NCI-H2107 treated with DMSO at 0.1 percent for 48 hours (cell line): ENCODE results near the gene PDLIM3.
"Not testable (repeated sequence)": the region's sequence is repeated elsewhere in the genome, so short reads cannot be mapped to it uniquely, and the experiment has no call there.

Experiments
- DNase-seq: peaks from one replicate; lab custom pipeline; 2025; ENCODE audit not compliant: unreplicated experiment; lab: John Stamatoyannopoulos, UW

PDLIM3 gene

DNA sequence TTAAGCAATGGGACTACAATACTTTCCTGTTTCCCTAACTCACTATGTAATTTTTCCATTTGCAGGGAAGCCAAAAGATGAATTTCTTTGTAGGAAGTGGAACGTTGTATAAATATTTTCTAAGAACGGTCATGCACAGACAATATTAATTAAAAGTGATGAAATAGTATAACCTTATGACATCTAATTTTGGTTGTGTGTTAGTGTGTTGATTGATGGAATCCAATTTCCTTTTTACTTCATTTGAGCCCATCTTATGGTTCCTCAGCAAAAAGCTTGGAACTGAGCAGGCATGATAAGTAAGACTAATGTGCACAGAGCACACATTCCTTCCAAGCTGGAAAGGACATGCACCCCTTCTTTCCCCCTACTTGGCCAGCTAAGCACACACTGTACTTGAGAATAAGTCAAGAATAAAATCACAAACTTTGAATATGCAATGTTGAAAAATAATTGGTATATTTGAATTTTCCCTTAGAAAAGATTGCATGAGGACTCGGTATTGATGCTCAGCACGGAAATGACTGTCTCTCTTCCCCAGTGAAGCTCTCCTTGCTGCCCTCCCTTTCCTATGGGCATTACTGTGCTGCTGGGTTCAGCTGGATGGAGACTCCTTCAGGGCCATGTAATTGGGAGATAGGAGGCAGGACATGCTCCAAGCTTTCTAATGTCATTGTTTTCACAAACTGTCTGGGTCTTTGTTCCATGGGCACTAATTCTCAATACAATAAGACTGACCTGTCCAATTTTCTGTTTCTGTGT, 19.2 kb upstream of the PDLIM3 start:
- no peak for DNase-seq

DNA sequence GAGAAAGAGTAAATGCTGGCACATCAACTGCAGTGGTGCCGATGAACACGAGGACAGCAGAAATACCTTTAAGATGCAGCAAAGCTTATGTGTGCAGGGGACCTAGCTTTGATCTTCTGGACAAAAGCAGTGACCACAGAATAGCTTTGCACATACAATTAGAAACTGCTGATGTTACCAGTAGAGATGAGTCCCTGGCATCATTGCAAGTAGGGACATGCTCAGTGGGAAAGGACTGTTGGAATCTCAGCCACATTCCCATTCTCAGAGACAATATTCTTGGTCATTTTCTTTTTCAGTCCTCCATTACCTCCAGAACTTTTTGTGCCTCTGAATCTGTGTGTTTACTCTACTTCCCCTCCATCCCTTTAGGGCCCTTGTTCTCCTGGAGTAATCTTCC, 16.9 kb upstream of the PDLIM3 start:
- no peak for DNase-seq

DNA sequence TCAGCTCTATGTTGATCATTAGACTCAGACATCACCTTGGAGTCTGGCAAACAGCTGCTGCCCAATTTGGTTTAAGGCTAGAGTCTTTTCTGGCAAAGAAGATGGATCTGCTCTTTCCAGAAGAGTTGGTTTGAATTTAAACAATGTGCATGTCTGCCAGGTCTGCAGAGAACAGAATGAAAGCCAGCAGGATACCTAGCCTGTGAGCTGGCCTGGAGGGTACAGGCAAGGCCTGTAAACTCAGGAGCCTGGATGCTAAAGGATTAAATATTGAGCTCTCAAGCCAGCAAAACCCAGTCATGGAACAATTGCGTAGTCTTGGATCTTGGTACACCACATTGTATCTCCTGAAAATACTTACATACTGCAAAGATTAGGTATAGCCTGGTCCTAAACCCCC, 15.6 kb upstream of the PDLIM3 start:
- no peak for DNase-seq

DNA sequence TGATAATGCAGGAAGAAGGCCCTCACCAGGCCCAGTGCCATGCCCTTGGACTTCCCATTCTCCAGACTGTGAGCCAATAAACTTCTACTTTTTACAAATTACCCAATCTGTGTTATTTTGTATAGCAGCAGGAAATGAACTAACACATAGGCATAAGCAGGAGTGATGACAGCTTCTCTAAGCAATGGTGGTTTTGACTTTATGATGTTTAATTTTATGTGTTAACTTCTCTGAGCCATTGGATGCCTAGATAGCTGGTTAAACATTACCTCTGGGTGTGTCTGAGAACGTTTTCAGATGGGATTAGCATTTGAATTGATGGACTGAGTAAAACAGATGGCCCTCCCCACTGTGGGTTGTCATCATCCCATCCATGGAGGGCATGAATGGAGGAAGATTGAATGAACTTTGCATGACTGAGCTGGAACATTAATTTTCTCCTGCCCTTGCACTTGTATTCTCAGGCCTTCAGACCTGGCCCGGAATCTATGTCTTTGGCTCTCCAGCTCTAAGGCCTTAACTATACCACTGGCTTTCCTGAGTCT, 13.9 kb upstream of the PDLIM3 start:
- DNase-seq = no peak

DNA sequence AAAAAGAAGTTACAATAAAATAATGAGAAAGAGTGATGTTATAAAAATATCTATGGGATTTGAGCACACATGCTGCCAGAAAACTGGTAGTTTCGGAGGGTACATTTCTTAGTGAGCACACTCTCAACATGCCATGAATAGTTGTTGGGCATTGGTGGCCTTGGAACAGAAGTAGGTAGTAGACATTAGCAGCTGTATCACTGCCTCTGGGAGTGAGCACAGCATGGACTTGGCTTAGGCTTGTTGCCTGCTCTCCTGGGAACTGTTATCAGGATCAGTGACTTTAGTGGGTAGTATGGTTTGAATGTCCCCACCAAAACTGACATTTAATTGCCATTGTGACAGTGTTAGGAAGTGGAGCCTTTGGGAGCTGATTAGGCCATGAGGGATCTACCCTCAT, 13.3 kb upstream of the PDLIM3 start:
- DNase-seq = no peak

DNA sequence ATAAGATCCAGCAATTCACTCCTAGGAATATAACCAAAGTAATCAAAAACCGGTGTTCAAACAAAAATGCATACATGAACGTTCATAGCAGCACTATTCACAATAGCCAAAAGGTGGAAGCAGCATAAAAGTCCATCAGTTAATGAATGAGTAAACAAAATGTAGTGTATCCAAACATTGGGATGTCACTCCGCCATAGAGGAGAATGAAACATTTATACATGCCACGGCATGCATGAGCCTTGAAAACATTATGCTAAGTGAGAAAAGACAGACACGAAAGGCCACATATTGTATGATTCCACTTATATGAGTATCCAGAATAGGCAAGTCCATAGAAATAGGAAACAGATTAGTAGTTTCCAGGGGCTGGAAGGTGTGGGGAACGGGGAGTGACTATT, 11.0 kb upstream of the PDLIM3 start:
- DNase-seq = no peak

DNA sequence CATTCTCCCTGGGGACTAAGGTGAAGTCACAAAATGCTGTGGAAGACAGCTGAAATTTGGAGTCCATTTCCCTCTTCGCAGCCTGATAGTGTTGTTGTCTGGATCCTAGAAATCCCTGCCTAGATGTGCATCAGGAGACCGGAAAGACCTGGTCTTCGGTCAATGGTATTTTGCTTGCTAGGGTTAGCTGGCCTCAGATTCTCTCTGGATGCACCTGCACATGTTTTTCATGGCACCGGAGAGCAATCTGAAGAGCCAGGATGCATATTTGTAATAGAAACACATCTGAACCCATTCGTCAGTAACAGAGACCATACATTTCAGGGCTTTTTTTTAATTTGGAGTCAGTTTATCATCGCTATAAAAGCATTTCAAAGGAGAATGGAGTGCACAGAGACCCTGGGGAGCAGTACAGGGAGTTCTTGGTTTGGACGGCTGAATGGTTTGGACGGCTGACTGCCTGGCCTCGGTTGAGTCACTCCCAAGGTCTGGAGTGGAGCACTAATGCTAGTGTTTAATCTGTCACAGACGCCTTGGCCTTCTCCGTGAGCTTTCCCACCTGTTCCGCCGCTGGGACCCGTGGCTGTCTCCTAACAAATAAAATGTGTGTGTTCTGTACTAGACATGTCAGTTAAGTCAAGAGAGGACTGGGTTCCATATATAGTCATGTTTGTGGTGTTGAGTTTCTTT, 7.5 kb upstream of the PDLIM3 start:
- no peak for DNase-seq

DNA sequence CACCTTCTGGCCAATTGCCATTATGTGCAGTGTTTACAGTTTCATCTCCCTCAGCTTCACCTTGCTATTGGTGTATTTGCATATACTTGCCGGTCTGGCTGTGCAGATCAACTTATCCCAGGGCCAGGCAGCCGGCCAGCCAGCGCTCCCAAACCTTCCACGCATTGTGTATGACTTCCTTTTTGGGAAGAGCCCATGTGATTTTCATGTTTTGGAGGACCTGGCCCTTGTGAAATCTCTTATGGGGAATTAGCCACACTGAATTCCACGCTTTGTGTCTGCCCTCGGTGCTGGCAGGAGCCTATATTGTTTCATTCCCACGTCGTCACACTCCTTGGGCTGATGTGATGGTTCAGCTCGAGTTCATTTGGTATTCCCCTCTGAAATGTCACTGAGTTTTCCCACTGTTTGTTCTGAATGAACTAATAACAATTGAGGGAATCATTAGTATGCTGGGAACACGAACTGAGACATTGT, 6.0 kb upstream of the PDLIM3 start:
- no peak for DNase-seq

DNA sequence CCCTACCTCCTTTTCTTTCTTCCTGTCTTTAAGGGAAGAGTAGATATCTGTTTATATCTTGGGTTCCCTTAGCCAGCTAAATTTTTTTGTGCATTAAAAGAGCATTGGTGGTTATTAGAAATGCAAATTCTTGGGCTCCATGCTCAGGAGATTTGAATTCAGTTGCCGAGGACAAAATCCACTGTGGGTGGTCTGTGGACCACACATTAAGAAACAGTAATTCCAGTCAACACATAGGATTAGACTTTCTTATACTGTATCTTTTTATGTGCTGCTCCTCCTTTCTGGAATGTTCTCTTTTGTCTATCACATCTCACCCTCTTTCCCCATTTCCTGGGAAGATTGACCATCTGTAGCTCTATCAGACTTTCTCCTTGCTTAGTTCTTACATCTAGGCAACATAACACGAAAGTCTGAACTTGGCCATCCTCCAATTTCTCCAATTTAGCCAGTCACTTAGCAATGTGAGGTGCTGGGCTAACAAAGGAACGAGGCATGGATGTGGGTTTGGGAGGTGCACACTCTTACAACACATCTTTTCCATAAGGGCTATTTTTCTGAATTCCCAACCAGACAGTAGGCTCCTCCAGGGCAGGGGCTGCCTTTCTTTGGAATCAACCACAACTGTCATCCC, 5.3 kb upstream of the PDLIM3 start:
- no peak for DNase-seq

DNA sequence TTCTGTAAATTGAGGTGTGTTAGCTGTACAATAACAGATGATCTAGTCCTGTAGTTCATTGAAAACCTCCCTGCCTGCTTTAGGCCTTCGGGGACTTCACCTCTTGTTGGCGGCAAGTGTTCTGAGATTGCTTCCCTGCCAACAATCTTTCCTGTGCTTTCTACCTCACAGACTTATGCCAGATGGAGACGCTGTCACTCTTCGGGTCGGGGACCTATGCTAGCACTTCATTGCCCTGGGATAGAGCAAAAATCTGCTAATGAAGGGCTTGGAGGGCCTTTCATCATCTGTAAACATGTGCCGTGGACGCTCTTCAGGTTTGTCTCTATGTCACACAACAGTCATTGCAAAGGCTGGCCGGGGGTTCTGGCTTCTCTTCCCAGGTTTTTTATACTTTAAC, 4.7 kb upstream of the PDLIM3 start:
- no peak for DNase-seq

DNA sequence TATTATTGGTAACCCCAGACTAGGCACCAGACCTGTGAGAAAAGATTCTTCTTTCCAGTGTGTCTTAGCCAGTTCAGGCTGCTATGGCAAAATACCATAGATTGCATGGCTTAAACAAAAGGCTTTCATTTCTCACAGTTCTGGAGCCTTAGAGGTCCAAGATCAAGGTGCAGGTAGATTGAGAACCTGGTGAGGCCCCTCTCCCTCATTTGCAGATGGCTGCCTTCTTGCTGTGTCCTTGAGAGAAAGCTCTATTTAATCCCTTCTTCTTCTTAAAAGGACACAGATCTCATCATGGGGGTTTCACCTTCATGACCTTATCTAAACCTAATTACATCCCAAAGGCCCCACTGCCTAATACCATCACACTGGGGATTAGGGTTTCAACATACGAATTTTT, 3.5 kb upstream of the PDLIM3 start:
- no peak for DNase-seq

DNA sequence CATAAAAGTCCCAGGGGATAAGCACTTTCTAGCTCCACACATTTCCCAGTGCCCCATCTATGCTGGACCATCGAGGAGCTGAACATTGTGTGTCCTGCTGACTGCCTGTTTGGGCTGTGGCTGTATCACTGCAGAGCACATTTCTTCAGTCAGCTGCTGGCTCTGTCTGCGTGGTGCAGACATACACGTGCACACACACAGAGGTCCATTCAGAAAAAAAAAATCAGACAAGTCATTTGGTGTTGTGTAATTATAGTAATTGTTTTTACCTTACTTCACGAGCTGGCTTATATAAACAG, 1.1 kb upstream of the PDLIM3 start:
- DNase-seq = no peak

DNA sequence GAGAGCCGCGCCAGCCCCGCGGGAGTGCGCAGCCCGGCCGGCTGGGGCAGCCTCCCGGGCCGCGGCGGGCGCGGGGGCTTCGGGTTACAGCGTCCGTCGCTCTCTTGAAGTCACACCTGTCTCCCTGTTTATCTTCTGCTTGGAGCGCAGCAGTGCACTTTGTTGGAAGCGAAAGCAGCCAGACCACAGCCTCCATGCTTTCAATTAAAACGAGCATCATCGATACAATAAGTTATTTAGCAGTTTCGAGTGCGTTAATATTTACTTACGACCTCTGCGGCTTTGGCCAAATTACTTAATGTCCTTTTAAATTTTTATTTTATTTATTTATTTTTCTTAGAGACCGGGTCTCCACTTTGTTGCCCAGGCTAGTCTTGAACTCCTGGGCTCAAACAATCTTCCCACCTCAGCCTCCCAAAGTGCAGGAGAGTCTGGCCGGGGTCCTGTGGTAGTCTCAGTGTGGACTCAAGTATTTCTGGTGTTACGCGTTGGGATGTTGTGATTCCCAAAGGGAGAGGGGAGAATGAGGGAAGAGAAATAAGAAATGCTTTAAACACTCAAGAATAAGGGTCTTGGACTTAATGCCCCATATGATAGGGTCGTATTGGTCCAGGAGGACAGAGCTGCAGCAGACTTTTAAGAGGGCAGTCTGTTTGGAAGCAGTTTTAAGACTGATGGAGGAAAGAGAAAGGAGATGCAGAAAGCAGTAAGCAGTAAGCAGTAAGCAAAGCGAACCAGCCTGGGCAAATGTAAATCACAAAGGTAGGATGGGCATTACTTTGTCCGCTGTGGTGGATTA, 504 bp upstream of the PDLIM3 start:
- peak; percentile 41 for DNase-seq

DNA sequence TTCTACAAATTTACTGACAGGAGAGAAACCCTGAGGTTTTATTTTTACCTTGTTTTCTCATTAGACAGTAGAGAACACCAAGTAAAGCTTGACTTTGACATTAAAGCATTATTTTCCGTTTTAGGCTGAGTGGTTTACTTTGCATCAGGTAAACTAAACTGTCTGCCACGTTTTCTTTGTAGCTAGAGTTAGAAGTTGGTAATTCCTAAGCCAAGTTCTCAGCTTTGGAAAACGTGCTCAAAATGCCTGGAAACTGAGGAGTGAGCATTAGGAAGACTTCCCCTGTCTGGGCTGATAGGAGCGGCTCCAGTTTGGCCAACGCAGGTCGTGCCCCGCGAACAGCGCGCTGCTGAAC, 819 bp downstream of the PDLIM3 start:
- no peak for DNase-seq

DNA sequence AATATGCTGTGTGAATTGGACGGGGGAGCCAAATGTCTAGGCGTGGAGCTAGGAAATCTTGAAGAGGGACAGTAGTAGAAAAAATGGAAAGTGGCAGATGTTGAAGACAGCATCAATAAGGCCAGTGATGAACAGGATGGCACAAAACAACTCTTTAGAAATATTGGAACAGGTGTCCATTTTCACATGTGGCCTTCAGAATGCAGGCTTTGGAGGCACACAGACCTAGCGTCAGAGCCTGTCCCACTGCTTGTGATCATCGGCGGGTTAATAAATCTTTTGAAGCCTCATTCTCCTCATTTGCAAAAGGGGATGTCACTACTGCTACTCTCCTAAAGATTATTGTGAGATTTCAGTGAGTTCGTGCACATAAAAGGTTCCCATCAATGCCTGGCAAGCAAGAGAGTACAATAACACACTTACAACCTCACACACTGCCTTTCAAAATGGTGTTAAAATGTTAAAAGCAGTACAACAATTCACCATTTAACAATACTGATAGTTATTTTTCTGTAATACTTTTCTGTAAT, 2.4 kb downstream of the PDLIM3 start:
- DNase-seq = no peak

DNA sequence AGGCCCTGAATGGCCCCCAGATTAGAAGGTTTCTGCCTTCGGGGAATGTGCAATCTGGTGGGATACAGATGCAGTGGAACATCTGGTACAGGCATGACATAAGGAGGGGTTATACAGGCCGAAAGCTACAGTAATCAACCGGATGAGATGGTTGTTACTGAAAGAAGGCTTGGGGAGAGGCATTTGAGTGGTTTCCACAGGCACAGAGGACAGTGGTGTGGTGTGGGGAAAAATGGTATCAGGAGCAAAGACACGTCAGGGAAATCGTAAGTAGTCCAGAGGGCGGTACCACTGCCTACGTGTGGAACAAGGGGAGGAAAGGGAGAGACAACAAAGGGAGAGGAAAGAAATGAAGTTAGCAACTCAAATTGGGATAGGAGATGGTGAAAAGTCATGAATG, 3.0 kb downstream of the PDLIM3 start:
- DNase-seq = no peak

DNA sequence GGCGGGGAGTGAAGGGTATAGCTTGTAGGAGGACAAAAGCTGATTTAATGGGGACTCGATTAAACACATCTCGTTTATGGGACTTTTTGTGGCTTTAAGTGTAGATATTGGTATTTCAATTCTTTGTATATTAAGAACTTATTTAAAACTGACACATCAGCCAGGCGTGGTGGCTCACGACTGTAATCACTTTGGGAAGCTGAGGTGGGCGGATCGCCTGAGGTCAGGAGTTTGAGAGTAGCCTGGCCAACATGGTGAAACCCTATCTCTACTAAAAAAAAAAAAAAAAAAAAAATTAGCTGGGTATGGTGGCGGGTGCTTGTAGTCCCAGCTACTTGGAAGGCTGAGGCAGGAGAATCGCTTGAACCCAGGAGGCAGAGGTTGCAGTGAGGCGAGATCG, 3.7 kb downstream of the PDLIM3 start:
- DNase-seq = not testable (repeated sequence)

DNA sequence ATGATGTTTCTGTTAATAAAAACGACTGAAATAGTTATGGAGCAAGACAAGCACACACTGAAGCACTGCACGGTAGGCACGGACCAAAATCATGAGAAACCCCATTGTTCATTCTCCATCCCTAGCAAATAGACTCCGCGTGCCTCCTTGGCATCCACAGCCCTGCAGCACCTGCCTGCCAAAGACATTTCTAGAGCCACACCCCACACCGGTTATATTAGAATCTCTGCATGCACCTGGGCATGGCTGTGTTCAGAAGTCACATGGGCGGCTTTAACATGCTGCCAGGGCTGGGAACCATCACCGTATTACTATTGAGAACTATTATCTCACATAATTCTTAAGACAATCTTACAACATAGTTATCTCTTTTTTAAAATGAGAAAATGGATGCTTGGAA, 5.9 kb downstream of the PDLIM3 start:
- peak; percentile 32 for DNase-seq

DNA sequence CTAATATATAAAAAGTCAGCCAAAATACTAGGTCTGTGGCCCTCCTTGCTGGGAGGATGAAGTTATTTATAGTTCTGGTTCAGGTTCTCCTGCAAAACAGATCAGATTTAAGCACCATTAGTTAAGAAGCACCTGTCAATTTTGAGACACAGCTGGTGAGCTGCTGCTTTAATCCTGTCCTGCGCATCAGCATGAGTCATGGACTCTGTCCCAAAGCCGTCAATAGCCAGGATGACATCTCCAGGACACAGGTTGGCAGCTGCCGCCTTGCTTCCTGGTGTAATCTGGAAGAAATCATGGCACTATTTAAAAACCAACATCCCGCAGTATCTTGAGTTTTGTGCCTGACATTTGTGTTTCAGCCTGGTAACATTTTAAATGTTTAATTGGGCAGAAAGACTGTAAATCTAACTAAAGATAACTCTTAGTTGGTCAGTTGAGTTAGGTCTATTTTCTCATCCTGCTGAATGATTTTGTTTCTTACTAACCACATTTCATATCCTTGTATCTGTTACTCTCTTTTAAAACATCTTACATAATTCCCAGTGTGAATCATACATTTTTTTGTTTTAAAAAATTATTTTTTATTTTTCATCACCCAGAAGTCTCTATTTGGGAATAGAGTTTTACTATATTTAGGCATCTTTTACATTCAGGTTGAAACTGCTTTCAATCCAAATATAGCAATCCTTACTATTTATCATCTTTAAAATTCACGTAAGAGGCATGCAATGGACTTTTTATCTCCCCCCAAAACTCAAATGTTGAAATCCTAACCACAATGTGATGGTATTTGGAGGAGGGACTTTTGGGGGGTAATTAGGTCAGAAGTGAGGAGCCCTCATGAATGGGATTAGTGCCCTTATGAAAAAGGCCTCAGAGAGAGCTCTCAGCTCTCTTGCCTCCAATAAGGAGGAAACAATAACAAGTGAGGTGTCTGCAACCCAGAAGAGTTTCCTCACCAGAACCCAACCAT, 10.1 kb downstream of the PDLIM3 start:
- no peak for DNase-seq

DNA sequence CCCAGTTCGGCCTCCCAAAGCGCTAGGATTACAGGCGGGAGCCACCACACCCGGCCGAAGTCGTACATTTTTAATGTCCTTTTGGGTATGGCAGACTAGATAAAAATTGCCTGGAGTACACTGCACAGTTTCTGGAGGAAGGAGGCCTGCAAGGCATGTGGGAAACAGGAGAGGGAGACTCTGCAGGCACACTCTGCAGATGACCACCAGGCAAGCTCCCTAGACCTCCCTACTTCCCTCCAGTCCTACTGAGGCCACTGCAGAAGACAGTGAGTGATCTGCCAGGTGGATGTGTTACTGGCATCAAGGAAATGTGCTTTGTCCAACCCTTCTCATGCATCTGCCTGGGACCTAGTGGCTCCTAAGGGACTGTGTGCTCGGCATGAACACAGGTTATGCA, 11.4 kb downstream of the PDLIM3 start:
- DNase-seq = no peak
